K562 (cell line): Measurements from ENCODE around the gene MYO1H. TPM values are rescaled to one million over a fixed set of nuclear protein-coding genes. Genes with fewer than 3 reads are reported as not detected.

Experiments used
- ATAC-seq: fragments of 200-7000 bp; cut with Tn5 transposase; 3 replicates; pipeline ENCODE4 v1.9.1; 2020; ENCODE audit warnings: moderate library complexity
- BruUV-seq: library from RNA; stranded (reverse); fragments of 400-500 nt; replicated peaks from 2 replicates; lab custom pipeline; 2021; lab: Mats Ljungman, UMichigan
- CTCF ChIA-PET: fragments of 300-600 bp; formaldehyde crosslinking; extraction: SDS; loops from one replicate; lab custom pipeline; 2021; ENCODE audit warnings: low intra/inter-chr PET ratio; lab: Yijun Ruan, JAX
- POLR2A ChIA-PET: fragments of 300-600, 350-650 bp; sonication (Branson Sonifier 250); formaldehyde crosslinking; extraction: SDS; loops from one replicate; lab custom pipeline; 2021; ENCODE audit warnings: antibody characterized with exemption, inconsistent platforms; lab: Yijun Ruan, JAX
- DNase-seq, 4 experiments: peaks; one replicate each; pipeline versions ENCODE4 v3.0.0 to v3.0.0-alpha.2; 2011 to 2018; ENCODE audit warnings: low spot score in 3 of 4, mixed read lengths in 3 of 4; ENCODE audit errors: extremely low read depth in 1 of 4
- FAIRE-seq: peaks from 2 replicates; lab custom pipeline; 2011; peaks lifted over from hg19 to GRCh38; lab: Jason Lieb, UNC
- H2AFZ ChIP-seq: 2 replicates; pipeline ENCODE4 v1.6.0; 2011; ENCODE audit warnings: low read depth, low read length, control low read depth, inconsistent platforms
- H3K27ac ChIP-seq: fragments of 200-600 bp; 3 replicates; pipeline ENCODE4 v1.8.0; 2011; ENCODE audit warnings: low read depth, mild to moderate bottlenecking, control low read depth, inconsistent platforms, low read length, moderate library complexity, mixed read lengths; ENCODE audit errors: extremely low read depth
- H3K27me3 ChIP-seq, 2 experiments: fragments of 300-600 bp in 1 of 2; 2 replicates in 1 of 2; 3 replicates in 1 of 2; pipeline versions ENCODE4 v1.6.0 to v1.8.0; 2011; ENCODE audit warnings: inconsistent platforms in 2 of 2, low read length in 2 of 2, mild to moderate bottlenecking in 1 of 2, mixed read lengths in 1 of 2, moderate library complexity in 1 of 2; ENCODE audit not compliant: control insufficient read depth in 2 of 2, insufficient read depth in 2 of 2
- H3K36me3 ChIP-seq: fragments of 300-600 bp; 3 replicates; pipeline ENCODE4 v1.8.0; 2011; ENCODE audit warnings: mild to moderate bottlenecking, low read length, inconsistent platforms; ENCODE audit not compliant: control insufficient read depth, insufficient read depth
- H3K4me1 ChIP-seq, 2 experiments: fragments of 200-600 bp in 1 of 2; replicated peaks in 1 of 2; 2 replicates in 1 of 2; 3 replicates in 1 of 2; pipeline versions ENCODE4 v1.5.1 to v1.8.0; 2011; ENCODE audit warnings: inconsistent platforms in 2 of 2, low read length in 2 of 2, mild to moderate bottlenecking in 1 of 2, mixed read lengths in 1 of 2, moderate library complexity in 1 of 2; ENCODE audit not compliant: control insufficient read depth in 2 of 2, insufficient read depth in 2 of 2
- H3K4me2 ChIP-seq: 2 replicates; pipeline ENCODE4 v1.6.1; 2011; ENCODE audit warnings: low read length, control low read depth, inconsistent platforms, mixed read lengths; ENCODE audit not compliant: insufficient read depth
- H3K4me3 ChIP-seq: fragments of 200-600 bp; sonication (generic), shearing (Covaris generic); 2 replicates; pipeline ENCODE4 v1.5.1; 2016; ENCODE audit warnings: control low read depth, inconsistent platforms
- H3K79me2 ChIP-seq: fragments of 200-600 bp; 3 replicates; pipeline ENCODE4 v1.8.0; 2011; ENCODE audit warnings: low read length, inconsistent platforms; ENCODE audit not compliant: control insufficient read depth, insufficient read depth
- H3K9ac ChIP-seq, 2 experiments: 2 replicates each; pipeline versions ENCODE4 v1.6.0 to v1.6.1; 2011; ENCODE audit warnings: low read depth in 2 of 2, low read length in 2 of 2, control low read depth in 1 of 2, inconsistent platforms in 1 of 2, mild to moderate bottlenecking in 1 of 2, mixed read lengths in 1 of 2; ENCODE audit not compliant: insufficient read depth in 1 of 2
- H3K9me1 ChIP-seq: one replicate; pipeline ENCODE4 v1.6.0; 2011; ENCODE audit warnings: inconsistent platforms, mild to moderate bottlenecking, low read length, moderate library complexity; ENCODE audit not compliant: control insufficient read depth, insufficient read depth
- H3K9me3 ChIP-seq: replicated peaks from 2 replicates; pipeline ENCODE4 v1.5.1; 2011; ENCODE audit warnings: low read depth, low read length, inconsistent platforms; ENCODE audit not compliant: control insufficient read depth, insufficient read depth
- H4K20me1 ChIP-seq: replicated peaks from 2 replicates; pipeline ENCODE4 v1.6.1; 2011; ENCODE audit warnings: low read length, inconsistent platforms, mixed read lengths; ENCODE audit not compliant: control insufficient read depth, insufficient read depth
- CREBBP ChIP-seq: IDR thresholded peaks from one replicate; pipeline ENCODE4 v1.6.1; 2012; ENCODE audit warnings: low read depth, mild to moderate bottlenecking, control low read depth, inconsistent platforms, low read length
- ESRRA ChIP-seq: fragments of 450-650 bp; IDR thresholded peaks from 2 replicates; pipeline ENCODE4 v1.6.1; 2014; ENCODE audit warnings: low read depth, mild to moderate bottlenecking, moderate library complexity, borderline replicate concordance
- POLR2G ChIP-seq: fragments of 200-400 bp; formaldehyde crosslinking; IDR thresholded peaks from 2 replicates; pipeline ENCODE4 v1.6.1; 2017; ENCODE audit warnings: low read depth, mild to moderate bottlenecking, antibody characterized with exemption, low read length, moderate library complexity
- SMC3 ChIP-seq: conservative IDR thresholded peaks from 2 replicates; pipeline ENCODE4 v1.6.1; 2011; ENCODE audit warnings: low read depth, low read length, improper control_type of control experiment; ENCODE audit not compliant: insufficient read depth
- ZBTB33 ChIP-seq: sonication (generic); formaldehyde crosslinking; IDR thresholded peaks from 2 replicates; pipeline ENCODE4 v1.8.1; 2023; ENCODE audit warnings: mild to moderate bottlenecking, missing genetic modification reagents
- ZNF253 ChIP-seq: fragments of 250-450 bp; sonication (Bioruptor Pico); conservative IDR thresholded peaks from 2 replicates; pipeline ENCODE4 v1.6.1; 2021; ENCODE audit warnings: mild to moderate bottlenecking
- ZNF561 ChIP-seq: fragments of 450-650 bp; formaldehyde crosslinking; conservative IDR thresholded peaks from 2 replicates; pipeline ENCODE4 v1.4.0; 2020; ENCODE audit warnings: mild to moderate bottlenecking, moderate library complexity
- WGBS: fragments of 100-300 bp; shearing (Covaris generic); methylation state at CpG from one replicate; pipeline ENCODE4 v1.1.6; 2016; ENCODE audit warnings: low coverage, mixed read lengths; ENCODE audit not compliant: insufficient coverage; ENCODE audit errors: missing lambda C conversion rate; 5-methylcytosine and 5-hydroxymethylcytosine counted together
- in situ Hi-C: fragments of 300-500 bp; cut with MboI; formaldehyde crosslinking; loops from 4 replicates; pipeline ENCODE4 v1.15.0; 2018; ENCODE audit warnings: inconsistent platforms, mixed read lengths
- intact Hi-C: fragments of 100-400 bp; cut with micrococcal nuclease; formaldehyde crosslinking; loops from 2 replicates; pipeline ENCODE4 v1.14.2; 2022
- polyA plus RNA-seq, 8 experiments: library from polyadenylated mRNA; depleted of rRNA in 4 of 8; stranded (reverse) in 5 of 8; unstranded in 3 of 8; fragments of >200 nt; fragmentation: Nextera tagmentation in 2 of 8; fragmentation: Illumina TruSeq in 1 of 8; extraction: Ambion mirVana in 2 of 8; extraction: Trizol in 1 of 8; gene quantifications; 2 replicates each; pipeline versions ENCODE4 v1.2.1 to v1.2.3, GENCODE V29; 2011 to 2014; ENCODE audit warnings: inconsistent platforms in 1 of 8, missing spikeins in 1 of 8
- total RNA-seq, 7 experiments: library from RNA; depleted of rRNA in 6 of 7; stranded (reverse); fragments of >200 nt in 6 of 7; fragmentation: Illumina TruSeq in 2 of 7; extraction: Trizol in 2 of 7; gene quantifications; 2 replicates each; pipeline versions ENCODE4 v1.2.1 to v1.2.3, GENCODE V29; 2011 to 2021; ENCODE audit warnings: low replicate concordance in 1 of 7

MYO1H gene
- total and polyA plus RNA-seq, 9 of the 15 experiments (the other 6 are each of a cell fraction or from before 2014, with no cell fraction given): not detected

GRCh38 chr12:109480356-109480755, 132.7 kb downstream of the MYO1H start:
- no peak overlapping the region for H3K27ac ChIP-seq
- peaks cover 37% of the 10 kb centered on the region for H3K79me2 ChIP-seq
- no peak overlapping the region for H2AFZ ChIP-seq
- ATAC-seq (no peak), DNase-seq (no peak)
- BruUV-seq: no TSS peak
- H3K4me3 ChIP-seq: no peak overlapping the region
- no peaks in the 10 kb centered on the region for H3K27me3 ChIP-seq
- H3K9ac ChIP-seq: no peak overlapping the region
- ChIA-PET POLR2A (no interaction called here), CTCF (no interaction called here)
- peaks cover 19% of the 10 kb centered on the region; the same call in 2 of the 3 replicates for H3K36me3 ChIP-seq
- no peaks in the 10 kb centered on the region for H3K9me1 ChIP-seq
- H3K4me1 ChIP-seq: peaks cover 9 to 11% of the 10 kb centered on the region in 2 experiments; a peak in 4 of 5 replicates
- TF ChIP-seq SMC3: no peak
- no peak for TF ChIP-seq ESRRA
- TF ChIP-seq POLR2G: no peak
- no peak for TF ChIP-seq CREBBP
- TF ChIP-seq ZBTB33 (CRISPR knock-in tag): no peak
- TF ChIP-seq ZNF253 (CRISPR knock-in tag): no peak
- TF ChIP-seq ZNF561: no peak
- TF ChIP-seq, all 486 proteins: peak for 0
- WGBS: 88% methylated on average over 3 of the region's 4 CpGs
- Histone ChIP-seq H3K4me2 (no peak overlapping the region), H3K9me3 (no peaks in the 10 kb centered on the region), H4K20me1 (0 out of 2 replicates have a peak, but pooled peaks cover 7% of the 10 kb centered on the region)
- intact Hi-C loops (no loop called here), in situ Hi-C loops (no loop called here)
- no peak for FAIRE-seq
